ENCODE results near the gene GOLGA8M.
"Not testable (repeated sequence)": the region's sequence is repeated elsewhere in the genome, so short reads cannot be mapped to it uniquely, and the experiment has no call there.

GOLGA8M gene

GRCh38 chr15:28655329-28656017, 56.7 kb downstream of the GOLGA8M start:
- DNase-seq: not testable (repeated sequence)

- DNase-seq: not testable (repeated sequence)
These were observed 58.0 kb downstream of the GOLGA8M start for GRCh38 chr15:28654194-28654593.

- not testable (repeated sequence) for DNase-seq
These were observed 59.7 kb downstream of the GOLGA8M start for GRCh38 chr15:28652538-28652937.

All from NCI-H524 treated with DMSO at 0.1 percent for 48 hours (cell line).